Renal pelvis (tissue), 12 donors: ENCODE measurements around the gene NPY. TPM values are rescaled to one million over a fixed set of nuclear protein-coding genes. Genes with fewer than 3 reads are reported as not detected.
"Not testable (repeated sequence)": the region's sequence is repeated elsewhere in the genome, so short reads cannot be mapped to it uniquely, and the experiment has no call there.

Experiments used
- DNase-seq: peaks from one replicate; pipeline ENCODE4 v3.0.0-alpha.2; 2013
- long read RNA-seq, 16 experiments: transcript quantifications; one replicate each; lab custom pipeline, GENCODE V29; 2026
- polyA plus RNA-seq, 3 donors: library from polyadenylated mRNA; unstranded; fragments of 120-200 nt; gene quantifications; one replicate each; pipeline ENCODE4 v1.2.1, GENCODE V29; 2013; ENCODE audit not compliant: insufficient read length in 3 of 3

The NPY gene
- polyA plus RNA-seq, result under 1 TPM in 2 of 3 donors, not detected in 1; 0.24 to 0.81 TPM
- long read RNA-seq, donor 1, partial matches to known transcripts, result 0 of 2 reads
- long read RNA-seq, donor 1, other reads (novel, unspliced or antisense), result 0 of 2 reads
- long read RNA-seq, donor 2, partial matches to known transcripts, result 0 of 1 reads
- long read RNA-seq, donor 2, other reads (novel, unspliced or antisense), result 0 of 1 reads
- long read RNA-seq, donor 3, result 0 reads
- long read RNA-seq, donor 4, result 0 reads
- long read RNA-seq, donor 5, result 0 reads
- long read RNA-seq, donor 6, result 0 reads
- long read RNA-seq, donor 7, result 0 reads
- long read RNA-seq, donor 8, partial matches to known transcripts, result 0 of 1 reads
- long read RNA-seq, donor 8, other reads (novel, unspliced or antisense), result 0 of 1 reads
- long read RNA-seq, donor 9, result 0 reads
- long read RNA-seq, donor 10, result 0 reads
- long read RNA-seq, donor 11, partial matches to known transcripts, result 0 of 1 reads
- long read RNA-seq, donor 11, other reads (novel, unspliced or antisense), result 0 of 1 reads
- long read RNA-seq, donor 12, partial matches to known transcripts, result 0 of 1 reads
- long read RNA-seq, donor 12, other reads (novel, unspliced or antisense), result 0 of 1 reads
- long read RNA-seq, donor 13, partial matches to known transcripts, result 0 of 1 reads
- long read RNA-seq, donor 13, other reads (novel, unspliced or antisense), result 0 of 1 reads
- long read RNA-seq, donor 14, partial matches to known transcripts, result 0 of 1 reads
- long read RNA-seq, donor 14, other reads (novel, unspliced or antisense), result 0 of 1 reads
- long read RNA-seq, donor 15, transcript NPY-201 (4 exons, 585 nt), result major isoform, 8 of 10 reads
- long read RNA-seq, donor 15, partial matches to known transcripts, result 0 of 10 reads
- long read RNA-seq, donor 15, other reads (novel, unspliced or antisense), result 0 of 10 reads
- long read RNA-seq, donor 16, partial matches to known transcripts, result 0 of 1 reads
- long read RNA-seq, donor 16, other reads (novel, unspliced or antisense), result 0 of 1 reads

DNA sequence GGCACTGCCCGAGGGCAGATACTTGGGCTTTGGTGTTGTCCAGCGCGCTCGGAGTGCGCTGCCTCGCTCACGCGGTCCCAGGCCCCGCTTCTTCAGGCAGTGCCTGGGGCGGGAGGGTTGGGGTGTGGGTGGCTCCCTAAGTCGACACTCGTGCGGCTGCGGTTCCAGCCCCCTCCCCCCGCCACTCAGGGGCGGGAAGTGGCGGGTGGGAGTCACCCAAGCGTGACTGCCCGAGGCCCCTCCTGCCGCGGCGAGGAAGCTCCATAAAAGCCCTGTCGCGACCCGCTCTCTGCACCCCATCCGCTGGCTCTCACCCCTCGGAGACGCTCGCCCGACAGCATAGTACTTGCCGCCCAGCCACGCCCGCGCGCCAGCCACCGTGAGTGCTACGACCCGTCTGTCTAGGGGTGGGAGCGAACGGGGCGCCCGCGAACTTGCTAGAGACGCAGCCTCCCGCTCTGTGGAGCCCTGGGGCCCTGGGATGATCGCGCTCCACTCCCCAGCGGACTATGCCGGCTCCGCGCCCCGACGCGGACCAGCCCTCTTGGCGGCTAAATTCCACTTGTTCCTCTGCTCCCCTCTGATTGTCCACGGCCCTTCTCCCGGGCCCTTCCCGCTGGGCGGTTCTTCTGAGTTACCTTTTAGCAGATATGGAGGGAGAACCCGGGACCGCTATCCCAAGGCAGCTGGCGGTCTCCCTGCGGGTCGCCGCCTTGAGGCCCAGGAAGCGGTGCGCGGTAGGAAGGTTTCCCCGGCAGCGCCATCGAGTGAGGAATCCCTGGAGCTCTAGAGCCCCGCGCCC, at the start of gene NPY:
TSS of gene NPY (plus strand) at position 294 of the 802 bp plus-strand sequence. CDS start 1,051 bp downstream, outside the sequence.
- DNase-seq, result no peak

- DNase-seq, result no peak
Measured at GRCh38 chr7:24239260-24239659, 44.7 kb upstream of the NPY start.

DNA sequence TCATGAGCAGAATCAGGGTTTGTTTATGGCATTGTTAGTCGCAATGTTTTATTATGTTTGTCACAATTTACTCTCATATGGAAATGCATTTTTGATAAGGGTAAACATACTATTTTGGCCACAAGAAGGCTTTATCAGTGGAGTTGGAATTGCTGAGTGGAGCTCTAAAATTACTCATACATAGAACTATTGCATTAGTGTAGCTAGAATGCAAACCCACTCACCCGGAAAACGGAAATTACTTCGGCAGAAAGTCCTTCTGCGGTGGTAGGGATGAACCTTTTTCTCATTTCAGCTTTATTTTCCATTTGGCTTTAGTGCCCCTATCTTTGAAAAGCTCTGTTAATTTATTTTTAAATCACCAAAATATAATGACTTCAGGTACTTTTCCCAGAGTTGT, 42.8 kb upstream of the NPY start:
- no peak for DNase-seq

GRCh38 chr7:24244554-24244953, 39.4 kb upstream of the NPY start:
- DNase-seq, result no peak

DNA sequence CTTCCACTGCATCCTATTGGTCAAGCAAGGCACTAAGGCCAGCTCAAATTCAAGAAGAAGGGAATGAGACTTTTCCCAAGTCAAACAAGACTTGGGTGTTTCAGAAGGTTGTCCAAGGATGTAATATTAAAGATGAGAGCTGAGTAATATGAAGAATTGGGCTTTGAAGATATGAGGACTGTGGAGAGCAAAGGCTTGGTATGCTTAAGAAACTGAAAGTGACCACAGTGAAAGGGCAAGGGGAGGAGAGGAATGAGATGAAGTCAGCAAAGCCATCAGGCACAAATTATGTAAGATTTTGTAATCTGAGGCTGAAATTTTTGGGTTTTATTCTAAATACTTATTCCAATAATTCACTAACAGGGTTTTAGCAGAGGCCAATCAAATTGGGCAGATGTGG, 38.6 kb upstream of the NPY start:
- DNase-seq, result no peak

DNA sequence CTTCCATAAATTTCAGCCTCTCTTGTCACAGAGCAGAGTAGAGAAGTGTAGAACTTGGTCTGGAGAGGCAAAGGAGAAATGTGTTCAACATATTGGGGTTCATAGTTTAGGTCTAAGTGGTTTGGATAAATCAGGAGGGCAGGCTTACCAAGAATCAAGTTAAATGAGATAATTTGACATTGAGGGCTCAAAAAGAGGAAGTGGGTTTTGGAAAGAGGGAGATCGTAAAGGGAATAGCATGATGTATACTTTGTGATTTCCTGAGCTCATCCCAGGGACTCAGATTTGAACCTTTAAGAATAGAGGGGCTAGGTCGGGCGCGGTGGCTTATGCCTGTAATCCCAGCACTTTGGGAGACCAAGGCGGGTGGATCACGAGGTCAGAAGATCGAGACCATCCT, 34.7 kb upstream of the NPY start:
- DNase-seq, result no peak

DNA sequence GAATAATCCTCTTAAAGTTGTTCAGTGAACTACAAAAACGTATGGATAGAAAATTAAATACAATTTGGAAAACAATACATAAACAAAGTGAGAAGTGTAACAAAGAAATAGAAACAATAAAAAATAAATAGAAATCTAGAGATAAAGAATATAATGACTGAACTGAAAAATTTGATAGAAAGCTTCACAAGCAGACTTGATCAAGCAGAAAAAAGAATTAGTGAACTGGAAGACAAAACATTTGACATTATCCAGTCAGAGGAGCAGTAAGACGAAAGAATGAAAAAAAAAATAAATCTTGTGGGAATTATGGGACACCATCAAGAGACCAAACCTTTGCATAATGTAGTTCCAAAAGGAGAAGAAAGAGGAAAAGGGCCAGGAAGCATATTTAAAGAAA, 32.4 kb upstream of the NPY start:
- DNase-seq, result no peak

DNA sequence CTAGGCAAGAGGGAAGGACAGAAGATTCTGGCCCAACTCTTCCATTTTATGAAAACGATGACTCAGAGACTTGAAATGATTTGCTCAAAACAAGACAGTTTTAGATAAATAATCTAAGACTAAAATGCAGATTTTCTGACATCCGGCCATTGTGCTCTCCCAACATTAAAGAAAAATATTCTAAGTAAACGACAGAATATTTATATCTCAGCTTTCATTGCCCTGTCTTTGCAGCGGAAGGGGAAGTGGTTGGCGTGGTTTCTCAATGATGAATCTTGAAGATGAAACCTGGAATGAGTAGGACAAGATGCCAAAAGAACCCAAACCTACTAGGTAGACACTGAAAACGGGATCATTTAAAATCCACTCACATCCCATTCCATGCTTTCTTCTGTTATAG, 28.9 kb upstream of the NPY start:
- DNase-seq, result no peak

- DNase-seq, result not testable (repeated sequence)
Measured at GRCh38 chr7:24258324-24258723, 25.7 kb upstream of the NPY start.

DNA sequence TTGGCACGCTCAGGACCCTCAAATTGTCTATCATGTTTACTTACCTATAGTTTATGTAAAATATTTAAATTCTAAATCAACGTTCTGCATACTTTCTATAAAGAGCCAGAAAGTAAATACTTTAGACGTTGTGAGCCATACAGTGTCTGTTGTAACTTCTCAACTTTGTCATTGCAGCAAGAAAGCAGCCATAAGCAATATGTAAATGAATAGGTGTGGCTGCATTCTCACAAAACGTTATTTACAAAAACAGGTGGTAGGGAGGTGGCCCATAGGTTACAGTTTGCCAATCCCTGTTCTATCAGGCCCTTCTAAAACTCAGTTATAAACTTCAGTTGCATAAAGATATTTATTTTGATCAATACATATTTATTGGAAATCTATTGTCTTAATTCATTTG, 12.1 kb upstream of the NPY start:
- no peak for DNase-seq

DNA sequence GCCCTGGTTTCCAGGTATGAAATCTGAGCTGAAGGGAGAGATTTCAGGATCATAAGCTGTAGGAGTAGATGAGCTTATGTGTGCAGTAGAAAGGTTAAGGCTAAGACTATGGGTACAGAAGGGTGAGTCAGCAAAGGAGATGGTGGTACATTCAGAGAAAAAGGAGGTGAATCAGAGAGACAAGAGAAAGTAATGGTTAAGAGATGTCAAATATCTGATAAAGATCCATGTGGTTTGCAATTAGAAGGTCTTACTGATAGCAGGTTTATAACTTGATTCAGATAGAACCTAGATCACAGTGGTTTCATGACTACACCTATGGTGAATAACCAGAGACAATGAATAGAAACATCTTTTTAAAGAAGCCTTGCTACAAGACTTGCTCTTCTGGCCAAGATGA, 4.5 kb upstream of the NPY start:
- DNase-seq, result no peak

DNA sequence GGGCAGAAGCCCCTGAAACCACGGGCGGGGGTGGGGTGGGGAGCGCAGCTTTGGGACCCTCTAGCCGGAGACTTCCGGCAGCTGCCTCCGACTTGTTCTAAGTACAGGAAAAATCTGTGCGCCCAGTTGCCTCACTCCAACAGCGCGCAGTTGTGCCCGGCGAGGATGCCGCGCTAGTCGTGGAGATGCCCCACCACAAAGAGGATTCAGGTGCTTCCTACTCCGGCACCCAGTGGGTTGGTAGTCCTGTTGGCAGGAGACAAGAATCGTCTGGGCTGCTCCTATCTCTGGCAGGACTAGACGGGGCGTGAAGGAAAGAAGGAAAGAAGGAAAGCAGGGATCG, 465 bp upstream of the NPY start:
- DNase-seq, result no peak

DNA sequence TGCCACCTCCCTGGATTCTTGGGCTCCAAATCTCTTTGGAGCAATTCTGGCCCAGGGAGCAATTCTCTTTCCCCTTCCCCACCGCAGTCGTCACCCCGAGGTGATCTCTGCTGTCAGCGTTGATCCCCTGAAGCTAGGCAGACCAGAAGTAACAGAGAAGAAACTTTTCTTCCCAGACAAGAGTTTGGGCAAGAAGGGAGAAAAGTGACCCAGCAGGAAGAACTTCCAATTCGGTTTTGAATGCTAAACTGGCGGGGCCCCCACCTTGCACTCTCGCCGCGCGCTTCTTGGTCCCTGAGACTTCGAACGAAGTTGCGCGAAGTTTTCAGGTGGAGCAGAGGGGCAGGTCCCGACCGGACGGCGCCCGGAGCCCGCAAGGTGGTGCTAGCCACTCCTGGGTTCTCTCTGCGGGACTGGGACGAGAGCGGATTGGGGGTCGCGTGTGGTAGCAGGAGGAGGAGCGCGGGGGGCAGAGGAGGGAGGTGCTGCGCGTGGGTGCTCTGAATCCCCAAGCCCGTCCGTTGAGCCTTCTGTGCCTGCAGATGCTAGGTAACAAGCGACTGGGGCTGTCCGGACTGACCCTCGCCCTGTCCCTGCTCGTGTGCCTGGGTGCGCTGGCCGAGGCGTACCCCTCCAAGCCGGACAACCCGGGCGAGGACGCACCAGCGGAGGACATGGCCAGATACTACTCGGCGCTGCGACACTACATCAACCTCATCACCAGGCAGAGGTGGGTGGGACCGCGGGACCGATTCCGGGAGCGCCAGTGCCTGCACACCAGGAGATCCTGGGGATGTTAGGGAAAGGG, 913 bp downstream of the NPY start:
- DNase-seq, result no peak

GRCh38 chr7:24290004-24290641, 6.1 kb downstream of the NPY start:
- DNase-seq, result no peak

GRCh38 chr7:24291271-24291670, 7.3 kb downstream of the NPY start:
- DNase-seq, result no peak

DNA sequence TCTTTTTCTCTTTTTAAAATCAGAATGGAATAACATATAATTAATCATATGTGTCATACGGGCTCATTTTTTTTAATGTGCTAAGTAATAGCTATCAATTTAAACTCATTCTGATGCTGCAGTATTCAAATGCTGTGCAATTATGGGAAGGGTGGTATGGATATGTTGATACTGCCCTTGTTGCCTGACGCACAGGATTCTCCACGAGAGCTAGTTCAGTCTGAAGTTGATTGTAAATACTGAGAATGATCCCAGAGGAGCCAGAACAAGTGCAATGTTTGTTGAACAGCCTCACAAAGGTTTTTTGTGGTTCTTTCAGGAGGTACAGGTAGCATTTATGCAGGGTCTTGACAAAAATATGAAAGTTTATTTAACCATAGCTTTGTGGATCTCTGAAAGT, 13.4 kb downstream of the NPY start:
- DNase-seq, result no peak

DNA sequence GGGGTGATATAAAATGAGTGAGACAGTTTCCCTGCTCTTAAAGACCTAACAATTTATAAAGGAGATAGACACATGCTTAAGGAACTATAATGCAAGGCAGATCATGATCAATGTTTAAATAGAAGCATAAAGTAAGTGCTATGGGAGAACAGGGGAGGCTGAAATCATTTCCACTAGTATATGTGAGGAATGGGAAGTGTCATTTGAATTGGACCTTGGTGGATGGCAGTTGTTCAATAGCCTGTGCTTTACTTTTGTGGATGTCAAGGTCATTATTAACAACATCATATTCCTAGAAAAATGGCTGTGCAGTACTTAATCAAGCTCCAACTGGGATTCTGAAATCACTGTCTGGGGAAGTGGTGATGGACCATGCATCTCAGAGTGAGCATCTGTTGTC, 14.7 kb downstream of the NPY start:
- no peak for DNase-seq

GRCh38 chr7:24299192-24299591, 15.2 kb downstream of the NPY start:
- DNase-seq, result no peak

DNA sequence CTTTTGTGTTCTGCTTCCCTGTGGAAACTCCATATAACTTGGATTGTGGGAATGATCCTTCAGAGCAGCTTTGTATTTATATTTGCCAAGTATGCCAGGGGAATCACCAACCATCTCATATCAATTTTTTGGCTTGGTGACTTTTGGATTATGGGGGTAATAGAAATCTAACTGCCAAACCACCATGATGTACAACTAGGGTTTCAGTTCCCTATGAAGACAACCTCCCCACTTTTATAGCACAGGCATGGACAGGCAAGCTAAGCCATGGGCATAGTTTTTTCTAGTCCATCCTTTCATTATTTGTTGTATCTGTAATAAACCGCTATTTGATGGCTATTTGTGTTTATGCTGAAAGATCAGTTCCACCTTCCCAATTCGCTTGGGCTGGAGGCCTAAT, 17.7 kb downstream of the NPY start:
- DNase-seq, result no peak

DNA sequence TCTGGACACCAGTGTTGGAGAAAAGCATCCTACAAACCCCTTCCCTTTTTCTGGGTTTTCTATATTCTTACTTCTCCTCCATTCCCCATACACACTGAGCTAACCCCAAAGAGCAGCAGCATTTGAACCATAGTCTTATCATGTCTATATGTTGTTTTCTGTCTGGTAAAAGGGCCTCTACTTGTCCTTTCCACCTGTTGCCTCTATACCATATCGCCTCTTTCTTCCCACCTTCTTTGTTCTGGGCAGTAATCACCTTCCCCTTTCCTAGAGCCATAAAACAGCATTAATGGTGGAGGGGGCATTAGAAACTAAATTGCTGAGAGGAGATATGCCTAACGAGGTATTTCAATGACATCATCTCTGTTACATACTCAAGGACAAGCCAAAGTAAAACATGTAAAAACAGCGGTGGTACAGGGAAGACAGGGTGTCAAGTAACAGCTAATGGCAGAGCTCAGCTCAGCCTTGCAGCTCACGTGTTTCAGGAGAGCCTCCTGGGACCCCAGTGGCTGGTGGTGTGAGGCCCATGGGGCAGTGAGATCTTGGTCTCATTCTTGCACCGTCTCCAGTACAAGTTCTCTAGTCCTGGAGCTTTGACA, 20.6 kb downstream of the NPY start:
- DNase-seq, result no peak
